ENCODE results near the gene SLC39A1.

SLC39A1 gene

GRCh38 chr1:153962088-153963029, 978 bp downstream of the SLC39A1 start:
- Mint-ChIP-seq H3K36me3 (peaks cover 49% of the 10 kb centered on the region), H3K27ac (peak overlapping the region; percentile 91), H3K4me3 (peak overlapping the region; percentile 81), H3K9me3 (no peaks in the 10 kb centered on the region), H3K4me1 (peaks cover 59% of the 10 kb centered on the region)
- DNase-seq (ENCODE audit: low spot score in 2 of 2) (no peak), ATAC-seq (no peak)

GRCh38 chr1:153961421-153961820, 1.9 kb downstream of the SLC39A1 start:
- peaks cover 62% of the 10 kb centered on the region for H3K4me1 Mint-ChIP-seq
- ATAC-seq (no peak), DNase-seq (ENCODE audit: low spot score in 2 of 2) (no peak)
- no peaks in the 10 kb centered on the region for H3K9me3 Mint-ChIP-seq
- peak overlapping the region; percentile 33 for H3K27ac Mint-ChIP-seq
- peaks cover 50% of the 10 kb centered on the region for H3K36me3 Mint-ChIP-seq
- peak overlapping the region; percentile 81 for H3K4me3 Mint-ChIP-seq

GRCh38 chr1:153960206-153960605, 3.1 kb downstream of the SLC39A1 start:
- no peaks in the 10 kb centered on the region for H3K9me3 Mint-ChIP-seq
- H3K27ac Mint-ChIP-seq: no peak overlapping the region
- ATAC-seq: no peak
- peaks cover 63% of the 10 kb centered on the region for H3K4me1 Mint-ChIP-seq
- peaks cover 52% of the 10 kb centered on the region for H3K36me3 Mint-ChIP-seq
- H3K4me3 Mint-ChIP-seq: no peak overlapping the region
- DNase-seq (ENCODE audit: low spot score in 2 of 2): no peak

- H3K4me3 Mint-ChIP-seq: peak overlapping the region; percentile 83
- H3K27ac Mint-ChIP-seq: peak overlapping the region; percentile 85
- no peak for DNase-seq (ENCODE audit: low spot score in 2 of 2)
- peaks cover 65% of the 10 kb centered on the region for H3K4me1 Mint-ChIP-seq
- ATAC-seq: no peak
- peaks cover 59% of the 10 kb centered on the region for H3K36me3 Mint-ChIP-seq
- H3K9me3 Mint-ChIP-seq: no peaks in the 10 kb centered on the region
Observed at GRCh38 chr1:153959454-153959853, 3.9 kb downstream of the SLC39A1 start.

GRCh38 chr1:153958961-153959260, 4.4 kb downstream of the SLC39A1 start:
- H3K4me1 Mint-ChIP-seq: peaks cover 66% of the 10 kb centered on the region
- H3K27ac Mint-ChIP-seq: peak overlapping the region; percentile 85
- ATAC-seq (no peak), DNase-seq (ENCODE audit: low spot score in 2 of 2) (no peak)
- peaks cover 59% of the 10 kb centered on the region for H3K36me3 Mint-ChIP-seq
- H3K4me3 Mint-ChIP-seq: peak overlapping the region; percentile 83
- H3K9me3 Mint-ChIP-seq: no peaks in the 10 kb centered on the region

- H3K27ac Mint-ChIP-seq: peak within 1 kb of the TSS; percentile 85
- peaks cover 64% of the 10 kb centered on the region for H3K4me1 Mint-ChIP-seq
- H3K4me3 Mint-ChIP-seq: peak within 1 kb of the TSS; percentile 83
- H3K36me3 Mint-ChIP-seq: peaks cover 62% of the 10 kb centered on the region
- H3K9me3 Mint-ChIP-seq: no peaks in the 10 kb centered on the region
- ATAC-seq (peak; percentile 93), DNase-seq (ENCODE audit: low spot score in 2 of 2) (peak; percentile 84 to 97)
Observed at GRCh38 chr1:153958111-153958960, 5.0 kb downstream of the SLC39A1 start, which contains the start of gene CRTC2. Gene CRTC2 (minus strand): TSS chr1:153958612. CDS start chr1:153958497, 115 bp downstream.

GRCh38 chr1:153957744-153958110, 5.6 kb downstream of the SLC39A1 start:
- no peaks in the 10 kb centered on the region for H3K9me3 Mint-ChIP-seq
- H3K4me1 Mint-ChIP-seq: peaks cover 63% of the 10 kb centered on the region
- H3K4me3 Mint-ChIP-seq: peak overlapping the region; percentile 83
- ATAC-seq (peak; percentile 17), DNase-seq (ENCODE audit: low spot score in 2 of 2) (peak in 1 of 2 donors; percentile 81)
- peaks cover 68% of the 10 kb centered on the region for H3K36me3 Mint-ChIP-seq
- H3K27ac Mint-ChIP-seq: peak overlapping the region; percentile 85

- peak overlapping the region; percentile 83 for H3K4me3 Mint-ChIP-seq
Observed at GRCh38 chr1:153956997-153957715, 6.2 kb downstream of the SLC39A1 start.

GRCh38 chr1:153954826-153955225, 8.5 kb downstream of the SLC39A1 start:
- Mint-ChIP-seq H3K9me3 (no peaks in the 10 kb centered on the region), H3K27ac (peak overlapping the region; percentile 66), H3K4me1 (peaks cover 54% of the 10 kb centered on the region), H3K36me3 (peaks cover 80% of the 10 kb centered on the region), H3K4me3 (no peak overlapping the region)
- ATAC-seq: no peak
- DNase-seq (ENCODE audit: low spot score in 2 of 2): no peak

More at GRCh38 chr1:153956997-153957715, 6.2 kb downstream of the SLC39A1 start:
- ATAC-seq (no peak), DNase-seq (ENCODE audit: low spot score in 2 of 2) (no peak)
- peaks cover 74% of the 10 kb centered on the region for H3K36me3 Mint-ChIP-seq
- no peaks in the 10 kb centered on the region for H3K9me3 Mint-ChIP-seq
- H3K4me1 Mint-ChIP-seq: peaks cover 57% of the 10 kb centered on the region
- peak overlapping the region; percentile 85 for H3K27ac Mint-ChIP-seq

GRCh38 chr1:153953859-153954365, 9.4 kb downstream of the SLC39A1 start:
- Mint-ChIP-seq H3K4me3 (no peak overlapping the region), H3K4me1 (peaks cover 55% of the 10 kb centered on the region), H3K27ac (peak overlapping the region; percentile 66), H3K9me3 (no peaks in the 10 kb centered on the region), H3K36me3 (peaks cover 84% of the 10 kb centered on the region)
- DNase-seq (ENCODE audit: low spot score in 2 of 2) (no peak), ATAC-seq (no peak)

GRCh38 chr1:153951801-153952200, 11.5 kb downstream of the SLC39A1 start:
- H3K9me3 Mint-ChIP-seq: no peaks in the 10 kb centered on the region
- H3K27ac Mint-ChIP-seq: peak overlapping the region; percentile 86
- DNase-seq (ENCODE audit: low spot score in 2 of 2): no peak
- H3K36me3 Mint-ChIP-seq: peaks cover 86% of the 10 kb centered on the region
- no peak for ATAC-seq
- peaks cover 53% of the 10 kb centered on the region for H3K4me1 Mint-ChIP-seq
- no peak overlapping the region for H3K4me3 Mint-ChIP-seq

- H3K27ac Mint-ChIP-seq: peak overlapping the region; percentile 86
Observed at GRCh38 chr1:153951183-153951582, 12.2 kb downstream of the SLC39A1 start.

GRCh38 chr1:153946622-153947241, 16.6 kb downstream of the SLC39A1 start, which contains the start of gene DENND4B:
Gene DENND4B (minus strand): TSS chr1:153946718. CDS start chr1:153944374, 2,344 bp downstream.
- ATAC-seq: peak; percentile 83
- Mint-ChIP-seq H3K36me3 (peaks cover 85% of the 10 kb centered on the region), H3K4me3 (peak within 1 kb of the TSS; percentile 88), H3K9me3 (no peaks in the 10 kb centered on the region), H3K27ac (peak within 1 kb of the TSS; percentile 97), H3K4me1 (peaks cover 60% of the 10 kb centered on the region)
- DNase-seq (ENCODE audit: low spot score in 2 of 2): peak; percentile 72 to 87

More at GRCh38 chr1:153951183-153951582, 12.2 kb downstream of the SLC39A1 start:
- ATAC-seq: no peak
- H3K9me3 Mint-ChIP-seq: no peaks in the 10 kb centered on the region
- H3K36me3 Mint-ChIP-seq: peaks cover 86% of the 10 kb centered on the region
- DNase-seq (ENCODE audit: low spot score in 2 of 2): no peak
- peaks cover 50% of the 10 kb centered on the region for H3K4me1 Mint-ChIP-seq
- H3K4me3 Mint-ChIP-seq: no peak overlapping the region

All from stimulated activated effector memory CD8-positive, alpha-beta T cell treated with anti-CD3 and anti-CD28 coated beads, Interleukin-12 subunit alpha, Interleukin-12 subunit beta, amount 100 ng/mL, for 72 hours (primary cell).